Astrocyte (in vitro differentiated cells and primary cell): ENCODE data around the gene MBD5. TPM values are rescaled to one million over a fixed set of nuclear protein-coding genes. Genes with fewer than 3 reads are reported as not detected.

Experiments
- DNase-seq: peaks from one replicate; pipeline ENCODE4 v3.0.0-alpha.2; 2010; ENCODE audit warnings: low read depth
- FAIRE-seq: peaks from 2 replicates; lab custom pipeline; 2011; peaks lifted over from hg19 to GRCh38; lab: Jason Lieb, UNC
- H2AFZ ChIP-seq: 2 replicates; pipeline ENCODE4 v1.6.0; 2012; ENCODE audit warnings: low read depth, low read length, inconsistent platforms
- H3K27ac ChIP-seq: 2 replicates; pipeline ENCODE4 v1.5.1; 2011; ENCODE audit warnings: low read depth, low read length, inconsistent platforms
- H3K27me3 ChIP-seq: 2 replicates; pipeline ENCODE4 v1.6.0; 2011; ENCODE audit warnings: low read length, inconsistent platforms; ENCODE audit not compliant: insufficient read depth
- H3K36me3 ChIP-seq: 2 replicates; pipeline ENCODE4 v1.5.1; 2011; ENCODE audit warnings: low read length, inconsistent platforms; ENCODE audit not compliant: insufficient read depth
- H3K4me1 ChIP-seq: 2 replicates; pipeline ENCODE4 v1.5.1; 2011; ENCODE audit warnings: low read length, inconsistent platforms; ENCODE audit not compliant: insufficient read depth
- H3K4me2 ChIP-seq: 2 replicates; pipeline ENCODE4 v1.6.0; 2012; ENCODE audit warnings: low read length, inconsistent platforms
- H3K4me3 ChIP-seq: 2 replicates; pipeline ENCODE4 v1.5.1; 2011; ENCODE audit warnings: low read depth, mild to moderate bottlenecking, low read length, inconsistent platforms; ENCODE audit not compliant: insufficient read depth
- H3K79me2 ChIP-seq: 2 replicates; pipeline ENCODE4 v1.6.0; 2012; ENCODE audit warnings: mild to moderate bottlenecking, low read length, inconsistent platforms; ENCODE audit not compliant: insufficient read depth
- H3K9ac ChIP-seq: 2 replicates; pipeline ENCODE4 v1.6.0; 2012; ENCODE audit warnings: mild to moderate bottlenecking, low read length, inconsistent platforms
- H3K9me3 ChIP-seq: 2 replicates; pipeline ENCODE4 v1.5.1; 2012; ENCODE audit warnings: low read depth, mild to moderate bottlenecking, low read length, inconsistent platforms; ENCODE audit not compliant: insufficient read depth
- H4K20me1 ChIP-seq: 2 replicates; pipeline ENCODE4 v1.6.0; 2012; ENCODE audit warnings: low read length, inconsistent platforms; ENCODE audit not compliant: insufficient read depth
- H3K27ac Mint-ChIP-seq: one replicate; pipeline ENCODE4 v1.8.0; 2021; ENCODE audit warnings: mild to moderate bottlenecking, mixed read lengths; ENCODE audit not compliant: unreplicated experiment
- H3K27me3 Mint-ChIP-seq: one replicate; pipeline ENCODE4 v1.8.0; 2021; ENCODE audit warnings: low read depth, mixed read lengths; ENCODE audit not compliant: unreplicated experiment
- H3K36me3 Mint-ChIP-seq: one replicate; pipeline ENCODE4 v1.8.0; 2021; ENCODE audit warnings: low read depth, mixed read lengths; ENCODE audit not compliant: unreplicated experiment
- H3K4me1 Mint-ChIP-seq: one replicate; pipeline ENCODE4 v1.8.0; 2021; ENCODE audit warnings: low read depth, mixed read lengths; ENCODE audit not compliant: unreplicated experiment
- H3K4me3 Mint-ChIP-seq: one replicate; pipeline ENCODE4 v1.8.0; 2021; ENCODE audit warnings: mild to moderate bottlenecking, moderate library complexity, mixed read lengths; ENCODE audit not compliant: unreplicated experiment
- H3K9me3 Mint-ChIP-seq: one replicate; pipeline ENCODE4 v1.8.0; 2021; ENCODE audit warnings: mild to moderate bottlenecking, mixed read lengths; ENCODE audit not compliant: unreplicated experiment
- EZH2 ChIP-seq: IDR thresholded peaks from 2 replicates; pipeline ENCODE4 v1.6.1; 2012; ENCODE audit warnings: mild to moderate bottlenecking, low read length, inconsistent platforms; ENCODE audit not compliant: insufficient read depth
- total RNA-seq: library from RNA; stranded (reverse); gene quantifications from 2 replicates; pipeline ENCODE4 v1.2.1, GENCODE V29; 2021
- TF ChIP-seq, protein P1 (sequence below): IDR thresholded peaks from 2 replicates; pipeline ENCODE4 v1.5.1; 2011; ENCODE audit warnings: low read depth, mild to moderate bottlenecking, inconsistent platforms, low read length, moderate library complexity; ENCODE audit not compliant: insufficient read depth

MBD5 gene
- total RNA-seq, 1 donor from 2014 or later, result 53.6 TPM

- Mint-ChIP-seq H3K9me3 (peaks cover 2% of the 10 kb centered on the region), H3K27me3 (no peaks in the 10 kb centered on the region), H3K36me3 (peaks cover 7% of the 10 kb centered on the region), H3K27ac (peak overlapping the region; percentile 43), H3K4me1 (peaks cover 18% of the 10 kb centered on the region), H3K4me3 (no peak overlapping the region)
- Histone ChIP-seq H3K27ac (no peak overlapping the region), H3K4me3 (no peak overlapping the region), H3K9ac (no peak overlapping the region), H3K79me2 (no peaks in the 10 kb centered on the region), H3K36me3 (no peaks in the 10 kb centered on the region), H4K20me1 (peaks cover 5% of the 10 kb centered on the region), H3K4me1 (peaks cover 3% of the 10 kb centered on the region), H2AFZ (no peak overlapping the region), H3K4me2 (no peak overlapping the region), H3K27me3 (no peaks in the 10 kb centered on the region), H3K9me3 (no peaks in the 10 kb centered on the region)
- DNase-seq (peak; percentile 63), FAIRE-seq (no peak)
- TF ChIP-seq, protein P1, sequence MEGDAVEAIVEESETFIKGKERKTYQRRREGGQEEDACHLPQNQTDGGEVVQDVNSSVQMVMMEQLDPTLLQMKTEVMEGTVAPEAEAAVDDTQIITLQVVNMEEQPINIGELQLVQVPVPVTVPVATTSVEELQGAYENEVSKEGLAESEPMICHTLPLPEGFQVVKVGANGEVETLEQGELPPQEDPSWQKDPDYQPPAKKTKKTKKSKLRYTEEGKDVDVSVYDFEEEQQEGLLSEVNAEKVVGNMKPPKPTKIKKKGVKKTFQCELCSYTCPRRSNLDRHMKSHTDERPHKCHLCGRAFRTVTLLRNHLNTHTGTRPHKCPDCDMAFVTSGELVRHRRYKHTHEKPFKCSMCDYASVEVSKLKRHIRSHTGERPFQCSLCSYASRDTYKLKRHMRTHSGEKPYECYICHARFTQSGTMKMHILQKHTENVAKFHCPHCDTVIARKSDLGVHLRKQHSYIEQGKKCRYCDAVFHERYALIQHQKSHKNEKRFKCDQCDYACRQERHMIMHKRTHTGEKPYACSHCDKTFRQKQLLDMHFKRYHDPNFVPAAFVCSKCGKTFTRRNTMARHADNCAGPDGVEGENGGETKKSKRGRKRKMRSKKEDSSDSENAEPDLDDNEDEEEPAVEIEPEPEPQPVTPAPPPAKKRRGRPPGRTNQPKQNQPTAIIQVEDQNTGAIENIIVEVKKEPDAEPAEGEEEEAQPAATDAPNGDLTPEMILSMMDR, result no peak
These were observed 109.7 kb downstream of the MBD5 start for GRCh38 chr2:148130581-148130980.

- no peak overlapping the region for H3K4me3 Mint-ChIP-seq
- peaks cover 9% of the 10 kb centered on the region for H4K20me1 ChIP-seq
- peak; percentile 60 for DNase-seq
These were observed 111.5 kb downstream of the MBD5 start for GRCh38 chr2:148132412-148132811.

GRCh38 chr2:148135705-148136104 is 114.8 kb downstream of the MBD5 start:
- DNase-seq (no peak), FAIRE-seq (no peak)
- peaks cover 17% of the 10 kb centered on the region for H3K4me1 Mint-ChIP-seq
- Histone ChIP-seq H3K79me2 (no peaks in the 10 kb centered on the region), H4K20me1 (peaks cover 16% of the 10 kb centered on the region), H3K9me3 (no peaks in the 10 kb centered on the region), H3K36me3 (no peaks in the 10 kb centered on the region), H3K27me3 (no peaks in the 10 kb centered on the region), H3K9ac (no peak overlapping the region), H3K4me3 (no peak overlapping the region), H2AFZ (no peak overlapping the region), H3K27ac (no peak overlapping the region), H3K4me1 (peaks cover under 1% of the 10 kb centered on the region), H3K4me2 (no peak overlapping the region)
- H3K27ac Mint-ChIP-seq, result no peak overlapping the region
- H3K4me3 Mint-ChIP-seq, result no peak overlapping the region
- H3K27me3 Mint-ChIP-seq, result no peaks in the 10 kb centered on the region
- TF ChIP-seq EZH2, result no peak
- TF ChIP-seq, protein P1, result no peak
- no peaks in the 10 kb centered on the region for H3K36me3 Mint-ChIP-seq
- H3K9me3 Mint-ChIP-seq, result no peaks in the 10 kb centered on the region

More at GRCh38 chr2:148132412-148132811, 111.5 kb downstream of the MBD5 start:
- peak; percentile 62 for FAIRE-seq
- Histone ChIP-seq H3K27ac (no peak overlapping the region), H3K4me1 (peaks cover 3% of the 10 kb centered on the region), H3K9ac (no peak overlapping the region), H3K4me2 (no peak overlapping the region), H3K4me3 (no peak overlapping the region), H3K36me3 (no peaks in the 10 kb centered on the region), H3K9me3 (no peaks in the 10 kb centered on the region), H3K27me3 (no peaks in the 10 kb centered on the region), H2AFZ (no peak overlapping the region), H3K79me2 (no peaks in the 10 kb centered on the region)
- Mint-ChIP-seq H3K27me3 (no peaks in the 10 kb centered on the region), H3K4me1 (peaks cover 23% of the 10 kb centered on the region), H3K9me3 (peaks cover under 1% of the 10 kb centered on the region), H3K36me3 (peaks cover 2% of the 10 kb centered on the region), H3K27ac (no peak overlapping the region)
- TF ChIP-seq, protein P1, result no peak
- TF ChIP-seq EZH2, result no peak
